SK-N-MC (cell line): ENCODE results near the gene OXGR1.

ENCODE experiments used
- EZH2 ChIP-seq: fragments of 200-600 bp; sonication (generic); IDR thresholded peaks from one replicate; pipeline ENCODE4 v1.6.1; 2017; ENCODE audit warnings: antibody characterized with exemption
- FOXP2 ChIP-seq: optimal IDR thresholded peaks from 2 replicates; pipeline ENCODE3; 2011; ENCODE audit warnings: mild to moderate bottlenecking, moderate library complexity; ENCODE audit not compliant: insufficient read depth; ENCODE audit errors: extremely low read length, control extremely low read depth
- POLR2AphosphoS5 ChIP-seq: IDR thresholded peaks from 2 replicates; pipeline ENCODE4 v1.6.1; 2012; ENCODE audit warnings: mild to moderate bottlenecking, low read depth, low read length, borderline replicate concordance

DNA sequence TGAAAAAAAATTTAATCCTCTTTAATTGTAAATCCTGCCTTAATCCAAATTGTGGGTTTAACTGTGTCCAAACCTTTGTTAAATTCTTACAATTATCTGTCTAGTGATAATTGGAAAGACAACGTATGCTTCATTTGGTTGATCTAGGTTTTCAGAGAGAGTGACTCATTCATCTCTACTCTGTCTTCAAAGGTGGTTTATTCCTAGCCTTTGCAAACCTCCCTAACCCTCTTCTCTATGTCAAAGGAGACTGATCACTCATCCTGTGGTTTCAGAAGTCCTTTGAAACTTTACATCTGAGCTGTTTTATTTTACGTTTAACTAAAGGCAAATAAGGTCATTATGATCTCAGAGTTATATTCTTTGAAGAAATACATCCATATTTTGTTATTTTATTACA lies 8.8 kb upstream of the OXGR1 start:
- TF ChIP-seq EZH2 (no peak), POLR2AphosphoS5 (no peak), FOXP2 (no peak)
